NCI-H2107 (cell line): ENCODE data around the gene PP2D1.
"Not testable (repeated sequence)": the region's sequence is repeated elsewhere in the genome, so short reads cannot be mapped to it uniquely, and the experiment has no call there.

Source experiments
- DNase-seq: peaks from one replicate; lab custom pipeline; 2025; lab: John Stamatoyannopoulos, UW

Gene PP2D1

GRCh38 chr3:19967812-19968211 lies 44.3 kb downstream of the PP2D1 start:
- DNase-seq, result no peak

GRCh38 chr3:19967208-19967607 lies 44.9 kb downstream of the PP2D1 start:
- no peak for DNase-seq

- no peak for DNase-seq
Observed at GRCh38 chr3:19961960-19962359, 50.1 kb downstream of the PP2D1 start.

- DNase-seq, result no peak
Observed at GRCh38 chr3:19960696-19961095, 51.4 kb downstream of the PP2D1 start.

GRCh38 chr3:19959505-19959904 lies 52.6 kb downstream of the PP2D1 start:
- DNase-seq, result no peak

- DNase-seq, result not testable (repeated sequence)
Observed at GRCh38 chr3:19957354-19957753, 54.7 kb downstream of the PP2D1 start.

- DNase-seq, result no peak
Observed at GRCh38 chr3:19954676-19955075, 57.4 kb downstream of the PP2D1 start.

GRCh38 chr3:19950316-19950715 lies 61.7 kb downstream of the PP2D1 start:
- no peak for DNase-seq

GRCh38 chr3:19948226-19948591 lies 63.9 kb downstream of the PP2D1 start:
- DNase-seq, result no peak

- DNase-seq, result peak; percentile 5
Observed at GRCh38 chr3:19947549-19948225, 64.4 kb downstream of the PP2D1 start.

GRCh38 chr3:19946832-19947548 lies 65.1 kb downstream of the PP2D1 start, which contains the start of gene RAB5A:
TSS of gene RAB5A (plus strand) at chr3:19947097. CDS start at chr3:19950899, 3,802 bp downstream.
- peak; percentile 73 for DNase-seq

- DNase-seq, result no peak
Observed at GRCh38 chr3:19945969-19946831, 65.9 kb downstream of the PP2D1 start.

- no peak for DNase-seq
Observed at GRCh38 chr3:19945534-19945933, 66.5 kb downstream of the PP2D1 start.

GRCh38 chr3:19940643-19941042 lies 71.4 kb downstream of the PP2D1 start:
- DNase-seq, result no peak

- DNase-seq, result no peak
Observed at GRCh38 chr3:19938295-19938627, 73.8 kb downstream of the PP2D1 start.

- no peak for DNase-seq
Observed at GRCh38 chr3:19937459-19938294, 74.4 kb downstream of the PP2D1 start.
